Measurements from ENCODE around the gene KSR1.

DNA sequence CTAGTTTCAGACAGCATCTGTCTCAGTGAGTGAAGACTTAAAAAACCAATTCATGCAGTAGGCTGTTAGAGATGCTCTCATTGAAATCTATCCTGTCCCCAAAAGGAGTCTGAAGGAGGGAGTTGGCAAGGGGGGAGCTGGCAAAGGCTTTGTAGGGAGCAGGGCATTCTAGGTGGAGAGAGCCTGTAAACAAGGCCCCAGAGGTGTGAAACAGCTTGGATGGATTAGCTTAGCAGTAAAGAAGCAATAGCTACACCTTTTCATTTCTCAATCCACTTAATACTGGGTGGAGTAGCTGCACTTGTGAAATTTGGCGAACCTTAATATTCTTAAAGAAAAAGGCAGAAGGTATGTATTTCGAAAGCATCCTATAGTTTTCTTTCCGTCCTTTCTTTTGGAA lies 61.8 kb downstream of the KSR1 start:
- no peak for TF ChIP-seq POLR2AphosphoS5 (IDR thresholded peaks at IDR 0.05; ENCODE audit: borderline replicate concordance, low read depth, low read length)
- TF ChIP-seq EZH2 (IDR thresholded peaks at IDR 0.05) = no peak
- no peak for TF ChIP-seq FOXP2 (optimal IDR thresholded peaks at IDR 0.05; ENCODE audit: control extremely low read depth, extremely low read length, insufficient read depth)
